AG04449 (cell line): ENCODE results near the gene LRP1B.

Experiments used
- CTCF ChIA-PET: fragments of 350-600 bp; formaldehyde crosslinking; extraction: SDS; loops from one replicate; lab custom pipeline; 2021; ENCODE audit warnings: antibody characterized with exemption; lab: Yijun Ruan, JAX
- POLR2A ChIA-PET: fragments of 400-600, 350-600 bp; formaldehyde crosslinking; extraction: SDS; loops from one replicate; lab custom pipeline; 2020; ENCODE audit warnings: antibody characterized with exemption, inconsistent platforms; lab: Yijun Ruan, JAX
- DNase-seq: peaks from one replicate; pipeline ENCODE4 v3.0.0-alpha.2; 2010; ENCODE audit warnings: low read depth, low spot score
- H3K4me3 ChIP-seq: 2 replicates; pipeline ENCODE4 v1.5.1; 2011; ENCODE audit warnings: low read depth, mild to moderate bottlenecking, control low read depth, low read length
- CTCF ChIP-seq: IDR thresholded peaks from one replicate; pipeline ENCODE4 v1.5.1; 2011; ENCODE audit warnings: mild to moderate bottlenecking, moderate library complexity, low read length, control low read depth, inconsistent platforms; ENCODE audit not compliant: insufficient read depth; ENCODE audit errors: missing control alignments

The LRP1B gene

DNA sequence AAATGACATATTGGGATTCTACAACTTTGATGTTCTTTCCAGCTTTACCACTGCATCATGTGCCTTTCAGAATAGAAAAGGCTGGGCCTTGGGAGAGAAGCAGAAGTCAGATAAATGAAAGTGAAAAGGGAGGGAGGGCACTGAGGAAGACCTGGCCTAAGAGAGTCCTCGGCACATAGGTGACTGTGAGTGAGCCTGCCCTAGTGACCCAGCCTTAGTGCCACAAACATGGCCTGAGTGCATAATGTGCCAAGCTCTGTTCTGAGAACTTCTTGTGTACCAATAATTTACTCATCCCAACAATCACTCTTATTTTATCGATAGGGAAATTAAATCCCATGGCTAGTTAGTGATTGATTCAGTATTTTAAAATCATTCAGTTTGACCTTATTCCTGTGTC, 436.6 kb downstream of the LRP1B start:
- CTCF ChIA-PET: no interaction called here
- no peak for DNase-seq
- no peak overlapping the region for H3K4me3 ChIP-seq
- POLR2A ChIA-PET: no interaction called here
- TF ChIP-seq CTCF: no peak

DNA sequence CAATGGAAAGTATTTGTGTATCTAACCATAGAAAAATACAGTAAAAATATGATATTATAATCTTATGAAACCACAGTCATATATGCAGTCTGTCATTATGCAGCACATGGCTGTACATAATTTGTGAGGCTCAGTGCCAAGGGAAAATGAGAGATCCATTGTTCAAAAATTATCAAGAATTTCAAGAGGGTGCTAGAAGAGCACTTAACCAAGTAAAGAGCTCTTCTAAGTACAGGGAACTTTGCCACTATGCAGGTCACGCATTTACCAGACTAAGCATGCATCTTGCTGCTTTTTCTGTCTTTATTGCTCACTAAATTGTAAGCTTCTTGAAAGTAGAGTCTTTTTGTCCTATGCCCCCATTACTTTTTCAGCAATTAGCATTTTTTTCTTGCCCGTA, 438.0 kb downstream of the LRP1B start:
- DNase-seq: no peak
- CTCF ChIA-PET: no interaction called here
- no peak overlapping the region for H3K4me3 ChIP-seq
- TF ChIP-seq CTCF: no peak
- POLR2A ChIA-PET: no interaction called here

GRCh38 chr2:141676139-141676538, 454.7 kb downstream of the LRP1B start:
- H3K4me3 ChIP-seq: no peak overlapping the region
- CTCF ChIA-PET: no interaction called here
- POLR2A ChIA-PET: no interaction called here
- no peak for DNase-seq
- TF ChIP-seq CTCF: no peak

DNA sequence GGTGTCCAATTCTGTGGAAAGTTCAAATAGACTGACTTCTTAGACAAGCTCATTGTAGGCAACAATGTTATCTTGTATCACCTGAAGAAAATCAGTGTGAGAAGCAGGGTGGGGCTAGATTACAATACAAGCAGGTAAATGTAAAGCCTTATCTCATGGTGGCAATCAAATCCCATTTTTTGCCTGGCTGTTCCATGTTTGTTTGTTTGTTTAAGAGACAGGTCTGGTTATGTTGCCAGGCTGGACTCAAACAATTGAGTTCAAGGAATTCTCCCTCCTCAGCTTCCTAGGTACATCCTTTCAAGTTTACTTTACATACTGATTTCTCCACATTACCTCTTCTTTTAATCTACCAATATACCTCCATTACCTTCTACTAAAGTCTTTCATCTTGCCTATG, 464.6 kb downstream of the LRP1B start:
- ChIA-PET CTCF (no interaction called here), POLR2A (no interaction called here)
- no peak overlapping the region for H3K4me3 ChIP-seq
- DNase-seq: no peak
- TF ChIP-seq CTCF: no peak

DNA sequence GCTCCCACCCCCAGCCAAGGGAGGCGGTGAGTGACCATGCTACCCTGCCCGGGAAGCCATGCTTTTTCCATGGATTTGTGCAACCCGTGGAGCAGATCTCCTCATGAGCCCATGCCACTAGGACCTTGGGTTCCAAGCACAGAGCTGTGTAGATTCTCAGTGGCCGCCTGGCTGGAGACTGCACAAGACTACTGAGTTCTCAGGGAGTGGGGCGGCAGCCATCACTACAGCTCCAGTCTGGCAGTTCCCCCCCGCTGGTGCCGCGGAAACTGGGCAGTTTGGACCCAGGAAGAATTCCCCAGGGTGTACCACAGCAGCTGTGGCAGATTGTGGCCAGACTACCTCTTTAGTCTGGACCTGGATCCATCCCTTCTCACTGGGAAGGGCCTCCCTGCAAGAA, 470.6 kb downstream of the LRP1B start:
- H3K4me3 ChIP-seq: no peak overlapping the region
- DNase-seq: no peak
- no peak for TF ChIP-seq CTCF
- POLR2A ChIA-PET: no interaction called here
- CTCF ChIA-PET: no interaction called here

DNA sequence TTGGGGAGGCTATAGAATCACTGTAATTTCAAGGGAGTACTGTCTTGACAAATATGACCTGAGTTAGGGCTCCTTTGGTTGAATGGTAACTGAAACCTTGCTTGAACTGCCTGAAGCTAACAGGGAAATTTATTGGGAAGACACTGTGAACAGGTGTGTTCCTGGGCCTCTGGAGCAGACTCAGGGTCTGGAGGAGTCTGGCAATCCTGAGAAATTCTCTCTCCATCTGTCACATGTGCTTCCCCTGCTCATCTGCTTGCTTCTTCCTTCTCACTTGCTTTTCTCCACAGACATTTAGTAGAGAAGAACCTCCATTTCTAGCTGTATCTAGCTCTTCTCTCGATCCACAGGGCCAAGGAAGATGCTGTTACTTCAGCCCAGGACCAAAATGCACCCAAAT, 476.5 kb downstream of the LRP1B start:
- ChIA-PET POLR2A (no interaction called here), CTCF (no interaction called here)
- H3K4me3 ChIP-seq: no peak overlapping the region
- TF ChIP-seq CTCF: no peak
- no peak for DNase-seq
